Activated gamma-delta T cell (primary cell): ENCODE results near the gene DENND2D.

Experiments used
- DNase-seq: peaks from one replicate; lab custom pipeline; 2025; lab: John Stamatoyannopoulos, UW
- total RNA-seq, 2 donors: gene quantifications; one replicate each; lab custom pipeline; 2026; lab: John Stamatoyannopoulos, UW

DENND2D gene, protein sequence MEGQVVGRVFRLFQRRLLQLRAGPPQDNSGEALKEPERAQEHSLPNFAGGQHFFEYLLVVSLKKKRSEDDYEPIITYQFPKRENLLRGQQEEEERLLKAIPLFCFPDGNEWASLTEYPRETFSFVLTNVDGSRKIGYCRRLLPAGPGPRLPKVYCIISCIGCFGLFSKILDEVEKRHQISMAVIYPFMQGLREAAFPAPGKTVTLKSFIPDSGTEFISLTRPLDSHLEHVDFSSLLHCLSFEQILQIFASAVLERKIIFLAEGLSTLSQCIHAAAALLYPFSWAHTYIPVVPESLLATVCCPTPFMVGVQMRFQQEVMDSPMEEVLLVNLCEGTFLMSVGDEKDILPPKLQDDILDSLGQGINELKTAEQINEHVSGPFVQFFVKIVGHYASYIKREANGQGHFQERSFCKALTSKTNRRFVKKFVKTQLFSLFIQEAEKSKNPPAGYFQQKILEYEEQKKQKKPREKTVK
- 194 to 247 reads per million in 2 donors for total RNA-seq

DNA sequence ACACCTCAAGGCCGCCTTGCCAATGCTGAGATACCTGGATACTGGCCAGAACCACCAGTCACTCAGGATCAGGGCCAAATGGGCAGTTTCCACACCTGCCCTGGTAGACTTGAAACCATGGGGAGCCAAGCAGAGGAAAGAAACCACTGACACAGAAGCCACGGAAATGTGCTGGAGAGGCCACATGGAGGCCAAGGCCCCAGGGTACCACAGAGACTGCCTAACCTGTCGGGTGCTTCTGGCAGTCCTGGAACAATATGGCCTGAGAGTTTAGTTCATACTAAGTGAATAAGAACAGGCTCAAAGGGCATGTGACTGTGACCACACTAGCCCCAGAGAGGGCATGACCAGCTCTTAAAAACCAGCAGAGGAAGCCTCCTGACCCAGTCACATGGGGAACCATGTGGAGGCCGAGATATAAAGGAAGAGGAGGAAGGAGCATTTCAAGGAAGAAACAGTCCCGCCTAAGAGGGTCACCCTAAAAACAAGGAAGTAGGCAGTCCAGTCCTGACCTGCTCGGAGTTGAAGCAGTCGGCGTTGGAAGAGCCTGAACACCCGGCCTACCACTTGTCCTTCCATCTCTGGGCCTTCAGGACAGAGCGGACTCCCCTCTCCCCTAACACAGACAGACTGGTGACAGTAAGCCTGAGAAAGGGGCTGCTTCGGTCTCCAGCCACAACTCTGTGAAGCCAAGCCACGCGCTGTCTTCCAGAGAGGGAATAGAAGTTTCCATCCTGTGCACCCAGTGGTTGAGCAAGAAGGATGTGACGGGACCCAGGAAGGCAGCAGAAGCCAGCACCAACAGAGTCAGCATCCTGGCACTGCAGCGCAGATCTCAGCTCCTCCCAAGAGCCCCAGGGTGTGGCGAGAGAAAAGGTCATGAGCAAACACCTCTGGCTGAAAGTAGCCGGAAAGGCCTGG lies at the start of gene DENND2D:
Gene DENND2D, minus strand, starts transcription at position 766 of the 921 bp plus-strand sequence. Its CDS starts 187 bp downstream, at position 579.
- no peak for DNase-seq

DNA sequence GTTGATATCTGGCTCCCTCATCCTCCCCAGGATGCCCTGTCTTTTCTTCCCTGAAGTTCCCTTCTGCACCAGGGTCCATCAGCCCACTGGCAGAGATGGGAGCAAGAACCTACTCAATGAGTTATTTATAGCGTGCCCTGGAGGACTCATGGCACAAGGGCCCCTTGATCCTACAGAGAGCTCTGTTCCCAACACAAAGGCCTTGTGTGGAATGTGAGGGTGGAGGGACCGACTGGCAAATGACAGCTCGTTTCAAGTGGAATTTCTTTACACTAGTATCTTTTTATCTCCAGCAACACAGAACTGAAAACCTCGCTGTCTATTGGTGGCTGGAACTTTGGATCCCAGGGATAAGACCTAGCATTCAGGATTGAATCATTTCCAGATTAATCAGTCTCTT lies 49.5 kb upstream of the DENND2D start:
- DNase-seq, result no peak

DNA sequence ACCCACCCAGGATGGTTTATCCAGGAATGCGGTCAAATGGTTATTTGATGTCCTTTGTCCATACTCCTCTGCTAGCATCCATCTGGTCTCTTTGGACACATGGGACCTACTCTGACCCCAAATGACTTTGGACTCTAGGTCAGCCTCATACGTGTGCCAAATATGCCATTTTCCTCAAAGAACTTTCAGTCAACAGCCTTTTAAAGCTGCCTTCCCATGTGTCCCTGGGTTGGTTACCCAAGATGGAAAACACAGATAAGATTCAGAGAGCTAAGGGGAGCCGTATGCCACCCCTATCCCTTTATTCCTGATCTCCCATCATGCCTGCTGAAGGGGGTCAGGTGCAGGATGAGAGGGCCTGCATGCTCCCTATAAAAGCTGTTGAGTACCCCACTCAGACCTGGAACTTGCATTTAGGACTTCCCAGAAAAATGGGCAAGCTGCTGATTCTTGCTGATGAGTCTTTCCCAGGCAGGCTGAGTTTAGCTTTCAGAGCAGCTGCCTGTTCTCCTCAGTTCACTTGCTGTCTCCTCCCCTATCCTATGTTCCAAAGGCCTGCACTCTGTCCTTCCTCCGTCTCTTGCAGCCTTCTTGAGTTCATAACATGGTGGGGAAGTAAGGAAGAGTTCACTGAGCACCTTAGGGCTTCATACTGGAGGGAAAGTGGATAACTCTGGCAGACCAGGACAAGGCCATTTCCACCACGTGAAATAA lies 46.8 kb upstream of the DENND2D start:
- no peak for DNase-seq

GRCh38 chr1:111242805-111243523 lies 42.5 kb upstream of the DENND2D start:
- DNase-seq, result no peak

GRCh38 chr1:111241797-111242196 lies 41.4 kb upstream of the DENND2D start:
- DNase-seq, result no peak

GRCh38 chr1:111238056-111238795 lies 37.8 kb upstream of the DENND2D start:
- no peak for DNase-seq

DNA sequence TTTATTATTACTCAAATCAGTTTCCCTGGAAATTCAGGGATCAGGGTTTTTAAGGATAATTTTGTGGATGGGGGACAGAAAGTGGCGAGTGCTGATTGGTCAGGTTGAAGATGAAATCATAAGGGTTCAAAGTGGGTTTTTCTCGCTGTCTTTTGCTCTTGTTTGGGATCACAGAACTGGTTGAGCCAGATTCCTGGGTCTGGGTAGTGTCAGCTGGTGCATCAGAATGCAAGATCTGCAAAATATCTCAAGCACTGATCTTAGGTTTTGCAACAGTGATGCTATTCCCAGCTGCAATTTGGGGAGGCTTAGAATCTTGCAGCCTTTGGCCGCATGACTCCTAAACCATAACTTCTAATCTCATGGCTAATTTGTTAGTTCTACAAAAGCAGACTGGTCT lies 36.4 kb upstream of the DENND2D start:
- no peak for DNase-seq

DNA sequence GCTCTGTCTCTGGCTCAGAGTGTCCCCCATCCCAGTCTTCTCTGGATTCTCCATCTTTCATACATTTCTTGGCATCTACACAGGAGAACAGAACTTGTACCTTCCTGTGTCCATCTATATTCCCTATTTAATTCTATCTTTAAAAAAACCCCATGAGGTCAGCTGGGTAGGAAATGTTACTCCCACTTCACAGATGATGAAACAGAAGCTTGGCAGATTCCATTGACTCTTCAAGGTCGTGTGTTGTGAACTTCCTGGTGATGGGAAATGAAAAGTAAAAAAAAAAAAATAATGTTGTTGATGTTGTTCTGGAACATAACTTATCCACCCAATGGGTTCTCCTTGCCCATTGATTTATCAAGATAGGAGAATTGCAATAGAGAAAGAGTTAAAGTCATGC lies 35.9 kb upstream of the DENND2D start:
- DNase-seq, result no peak

GRCh38 chr1:111234866-111235265 lies 34.4 kb upstream of the DENND2D start:
- no peak for DNase-seq

DNA sequence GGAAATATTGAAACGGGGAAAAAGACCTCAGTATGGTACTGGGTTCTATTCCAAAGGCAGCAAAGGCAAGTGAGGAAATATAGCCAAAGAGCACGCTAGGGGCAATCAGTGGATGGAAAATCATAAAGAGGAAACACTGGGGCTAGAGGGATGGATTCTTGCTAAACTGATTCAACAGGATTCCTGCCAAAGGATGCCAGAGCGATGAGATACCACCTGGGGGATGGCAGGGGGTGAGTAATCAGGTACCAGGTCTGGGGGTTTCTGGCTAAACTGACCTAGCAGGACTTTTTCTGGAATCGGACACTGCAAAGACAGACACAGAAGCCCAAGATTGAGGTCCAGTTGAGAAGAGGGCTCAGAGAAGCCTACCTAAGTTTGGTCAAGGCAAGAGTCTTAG lies 33.8 kb upstream of the DENND2D start:
- DNase-seq, result no peak

- DNase-seq, result no peak
Measured at GRCh38 chr1:111232134-111232533, 31.7 kb upstream of the DENND2D start.

DNA sequence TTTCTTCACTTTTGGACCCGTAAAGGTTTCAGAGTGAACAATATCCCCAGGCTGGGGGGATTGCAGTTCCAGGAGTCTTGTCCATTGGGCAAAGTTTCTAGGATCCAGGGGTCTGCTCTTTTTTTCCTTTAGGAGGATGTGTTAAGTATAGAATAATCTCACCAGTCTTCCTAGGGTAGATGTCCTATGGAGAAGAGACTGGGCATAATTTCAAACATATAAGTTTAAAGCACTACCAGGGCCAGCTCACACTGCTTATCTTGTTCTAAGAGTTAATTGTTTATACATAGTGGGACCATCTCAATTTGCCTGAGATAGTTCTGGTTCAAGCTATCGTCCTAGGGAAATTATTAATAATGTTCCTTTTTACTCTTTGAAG lies 28.3 kb upstream of the DENND2D start:
- DNase-seq, result no peak

GRCh38 chr1:111227851-111228747 lies 27.7 kb upstream of the DENND2D start:
- DNase-seq, result no peak

GRCh38 chr1:111227434-111227833 lies 27.0 kb upstream of the DENND2D start, which contains the start of gene CHI3L2:
TSS of gene CHI3L2 (plus strand) at chr1:111227713. CDS start at chr1:111227730, 17 bp downstream.
- no peak for DNase-seq

DNA sequence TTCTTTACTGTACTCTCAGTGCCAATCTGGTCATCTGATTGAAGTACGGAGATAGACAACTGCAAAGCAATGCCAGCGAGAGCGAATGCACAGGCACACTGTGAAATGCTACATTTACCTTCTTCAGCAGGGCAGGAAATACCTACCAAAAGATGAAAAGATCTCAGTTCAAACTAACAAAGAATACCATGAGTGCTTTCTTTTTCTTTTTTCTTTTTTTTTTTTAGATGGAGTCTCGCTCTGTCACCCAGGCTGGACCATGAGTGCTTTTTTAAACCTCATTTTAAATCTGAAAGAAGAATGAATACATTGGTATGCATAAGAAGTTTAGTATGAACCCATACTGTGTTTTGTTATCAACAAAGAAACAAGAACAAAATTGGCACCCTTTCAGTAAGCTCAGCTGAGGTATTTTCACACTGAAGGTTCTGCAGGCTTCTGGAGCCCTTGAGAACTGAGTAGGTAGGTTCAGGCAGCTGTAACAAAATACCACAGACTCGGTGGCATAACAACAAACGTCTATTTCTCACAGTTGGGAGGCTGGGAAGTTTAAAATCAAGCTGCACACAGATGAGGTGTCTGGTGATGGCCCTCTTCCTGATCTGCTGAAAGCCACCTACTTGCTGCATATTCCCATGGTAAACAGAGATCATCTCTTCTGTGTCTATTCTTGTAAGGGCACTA lies 25.4 kb upstream of the DENND2D start:
- no peak for DNase-seq

GRCh38 chr1:111225091-111225490 lies 24.6 kb upstream of the DENND2D start:
- no peak for DNase-seq

DNA sequence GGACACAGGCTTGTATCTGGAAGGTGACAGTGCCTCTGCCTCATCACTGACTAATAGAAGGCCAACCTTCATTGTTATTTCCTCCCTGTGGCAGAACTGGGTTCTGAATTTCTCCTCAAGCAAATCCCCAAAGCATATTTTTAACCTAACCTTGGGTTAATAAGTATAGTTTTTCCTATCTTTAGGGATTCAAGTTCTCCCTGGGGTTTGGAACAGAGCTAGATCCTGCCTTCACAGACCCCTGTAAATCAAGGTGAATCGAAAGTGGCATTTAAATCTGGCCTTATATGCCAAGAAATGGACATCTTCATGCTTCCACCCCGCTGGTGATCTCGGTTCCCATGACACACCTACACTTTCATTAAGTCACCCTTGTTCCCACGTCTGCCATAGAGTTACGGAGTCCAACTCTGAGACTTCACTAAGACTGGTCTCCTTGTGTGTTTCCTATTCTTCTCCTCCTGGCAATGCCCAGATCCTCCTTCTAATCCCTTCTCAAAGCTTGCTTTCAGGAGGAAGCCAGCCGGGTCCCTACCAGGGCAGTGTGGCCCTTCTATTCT lies 22.8 kb upstream of the DENND2D start:
- DNase-seq, result no peak

- DNase-seq, result no peak
Measured at GRCh38 chr1:111222308-111223125, 22.1 kb upstream of the DENND2D start.
